Ovary (tissue), 3 donors: ENCODE data around the gene REL.

Source experiments
- CTCF ChIP-seq, 3 donors: fragments of 450-650 bp in 2 of 3; fragments of 200-600 bp in 1 of 3; IDR thresholded peaks; one replicate each; pipeline versions ENCODE4 v1.5.1 to v1.8.0; 2016 to 2022; ENCODE audit warnings: antibody characterized with exemption in 3 of 3, mild to moderate bottlenecking in 1 of 3
- POLR2A ChIP-seq: fragments of 450-650 bp; IDR thresholded peaks from one replicate; pipeline ENCODE4 v1.6.1; 2017; ENCODE audit warnings: antibody characterized with exemption, mild to moderate bottlenecking, moderate library complexity
- donor health status: DM: no; HTN: no; CAD: no.

DNA sequence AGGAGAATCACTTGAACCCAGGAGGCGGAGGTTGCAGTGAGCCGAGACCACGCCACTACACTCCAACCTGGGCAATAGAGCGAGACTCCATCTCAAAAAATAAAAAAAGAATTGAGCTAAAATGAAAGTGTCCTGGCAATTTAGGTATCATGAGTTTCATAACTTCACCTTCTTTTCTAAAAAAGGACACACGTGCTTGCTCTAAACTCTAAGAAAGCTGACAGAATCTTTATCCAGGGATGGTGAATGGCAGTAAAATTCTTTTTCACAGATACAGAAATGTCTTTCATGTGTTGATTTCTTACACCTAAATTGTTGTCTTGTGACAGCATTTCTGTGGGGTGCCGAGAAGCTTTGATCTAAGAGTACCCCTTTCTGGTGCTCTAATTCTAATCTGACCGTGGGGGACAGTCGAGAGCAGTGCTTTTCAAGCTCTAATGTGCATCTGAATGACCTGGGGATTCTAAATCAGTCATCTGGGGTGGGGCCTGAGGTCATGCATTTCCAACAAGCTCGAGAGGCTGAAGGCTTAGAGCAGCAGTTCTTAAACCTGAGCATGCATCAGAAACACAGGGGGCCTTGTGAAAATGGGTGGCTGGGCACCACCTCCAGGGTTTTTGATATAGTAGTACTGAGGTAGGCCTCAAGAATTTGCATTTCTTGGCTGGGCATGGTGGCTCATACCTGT is 42.1 kb upstream of the REL start:
- no peak for TF ChIP-seq POLR2A
- TF ChIP-seq CTCF (IDR thresholded peaks at IDR 0.05) = no peak
